ENCODE data around the gene WDR90. TPM values are rescaled to one million over a fixed set of nuclear protein-coding genes. Genes with fewer than 3 reads are reported as not detected.
A peak's percentile ranks its signal among the peaks of the same experiment; 100 is the strongest.

WDR90 gene
- polyA plus RNA-seq, 3 donors = 0.13 to 16.5 (median 1.1) TPM

DNA sequence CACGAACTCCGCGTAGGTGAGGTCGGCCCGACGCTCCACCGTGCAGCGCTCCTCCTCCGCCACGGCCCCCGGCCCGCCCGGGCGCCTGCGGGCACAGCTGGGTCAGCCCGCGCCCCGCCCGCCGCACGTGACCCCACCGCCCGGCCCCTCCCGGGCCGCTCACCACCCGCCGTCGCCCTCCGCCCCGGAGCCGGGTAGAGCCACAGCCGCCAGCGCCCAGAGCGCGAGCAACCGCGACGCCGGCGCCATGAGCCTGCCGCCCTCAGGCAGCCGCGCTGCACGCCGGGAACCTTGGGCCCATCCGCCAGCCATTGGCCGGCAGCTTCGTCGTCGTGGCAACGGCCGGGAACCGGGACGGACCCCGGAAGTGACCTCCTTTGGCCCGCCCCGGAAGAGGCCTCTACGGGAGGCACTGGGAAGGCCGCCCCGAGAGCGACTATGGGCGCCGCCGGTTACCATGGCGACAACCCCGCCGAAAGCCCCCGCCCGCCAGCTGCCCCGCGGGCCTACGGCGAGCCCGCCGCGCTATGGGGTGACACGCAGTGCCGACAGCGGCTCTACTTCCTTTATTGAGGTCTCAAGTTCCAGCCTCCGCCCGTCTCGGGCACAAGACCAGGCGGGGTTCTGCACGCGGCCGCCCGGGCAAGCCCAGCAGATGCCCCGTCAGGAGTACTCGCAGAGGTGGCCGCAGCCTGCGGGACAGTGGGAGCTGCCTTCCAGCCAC lies 35.1 kb downstream of the WDR90 start, which contains the start of gene JMJD8:
TSS of gene JMJD8 (minus strand) at position 264 of the 724 bp plus-strand sequence. CDS start at position 249, 15 bp downstream.
- Mint-ChIP-seq H3K4me3 (peak within 1 kb of the TSS; percentile 73 to 79), H3K4me1 (peaks cover 30% of the 10 kb centered on the region), H3K9me3 (no peaks in the 10 kb centered on the region), H3K36me3 (peaks cover 26 to 39% of the 10 kb centered on the region in 2 donors), H3K27me3 (ENCODE audit: low read depth in 3 of 3) (peaks cover 0 to 2% (median 0%) of the 10 kb centered on the region in 3 donors), H3K27ac (peak within 1 kb of the TSS; percentile 54 to 90 (median 88))
- peak; percentile 94 to 97 (median 97) for DNase-seq
- WGBS (ENCODE audit: insufficient coverage) = 1% methylated on average over 91 of the region's 91 CpGs
- no peaks in the 10 kb centered on the region for H3K27me3 ChIP-seq (ENCODE audit: control insufficient read depth in 2 of 2, insufficient read depth in 2 of 2, low read length in 2 of 2)
- peak within 1 kb of the TSS; percentile 48 to 69 for H3K27ac ChIP-seq (ENCODE audit: low read depth in 1 of 2, low read length in 2 of 2)
- H3K9me3 ChIP-seq (replicated peaks in 1 of 2; ENCODE audit: control insufficient read depth in 1 of 2, insufficient read depth in 1 of 2, low read length in 2 of 2) = no peaks in the 10 kb centered on the region
- H3K4me2 ChIP-seq (replicated peaks; ENCODE audit: extremely low read depth, low read length, poor library complexity, severe bottlenecking) = peak within 1 kb of the TSS; percentile 86
- peak within 1 kb of the TSS; percentile 41 to 78 (median 52) for H3K4me3 ChIP-seq (replicated peaks in 1 of 3; ENCODE audit: low read depth in 2 of 3, low read length in 3 of 3)
- TF ChIP-seq, protein P1, sequence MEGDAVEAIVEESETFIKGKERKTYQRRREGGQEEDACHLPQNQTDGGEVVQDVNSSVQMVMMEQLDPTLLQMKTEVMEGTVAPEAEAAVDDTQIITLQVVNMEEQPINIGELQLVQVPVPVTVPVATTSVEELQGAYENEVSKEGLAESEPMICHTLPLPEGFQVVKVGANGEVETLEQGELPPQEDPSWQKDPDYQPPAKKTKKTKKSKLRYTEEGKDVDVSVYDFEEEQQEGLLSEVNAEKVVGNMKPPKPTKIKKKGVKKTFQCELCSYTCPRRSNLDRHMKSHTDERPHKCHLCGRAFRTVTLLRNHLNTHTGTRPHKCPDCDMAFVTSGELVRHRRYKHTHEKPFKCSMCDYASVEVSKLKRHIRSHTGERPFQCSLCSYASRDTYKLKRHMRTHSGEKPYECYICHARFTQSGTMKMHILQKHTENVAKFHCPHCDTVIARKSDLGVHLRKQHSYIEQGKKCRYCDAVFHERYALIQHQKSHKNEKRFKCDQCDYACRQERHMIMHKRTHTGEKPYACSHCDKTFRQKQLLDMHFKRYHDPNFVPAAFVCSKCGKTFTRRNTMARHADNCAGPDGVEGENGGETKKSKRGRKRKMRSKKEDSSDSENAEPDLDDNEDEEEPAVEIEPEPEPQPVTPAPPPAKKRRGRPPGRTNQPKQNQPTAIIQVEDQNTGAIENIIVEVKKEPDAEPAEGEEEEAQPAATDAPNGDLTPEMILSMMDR (IDR thresholded peaks at IDR 0.05) = no peak
- peak within 1 kb of the TSS; percentile 76 for H2AFZ ChIP-seq (ENCODE audit: insufficient read depth, low read depth, low read length, poor library complexity, severe bottlenecking)
- H4K20me1 ChIP-seq (ENCODE audit: insufficient read depth, low read length) = peaks cover 36% of the 10 kb centered on the region
- H3K4me1 ChIP-seq (ENCODE audit: control insufficient read depth in 1 of 2, insufficient read depth in 2 of 2, low read length in 2 of 2) = peaks cover 41 to 66% of the 10 kb centered on the region in 2 donors
- intact Hi-C loops (cut with micrococcal nuclease) = loop anchor here (5.0 kb wide), 2 partner anchors 47 to 97 kb away; partner anchors contain the start of gene METTL26 (in 1 of the 2)
- H3K9ac ChIP-seq (ENCODE audit: insufficient read depth, low read length, poor library complexity, severe bottlenecking) = peak within 1 kb of the TSS; percentile 57
- H3K79me2 ChIP-seq (ENCODE audit: insufficient read depth, low read length) = peaks cover 33% of the 10 kb centered on the region
- peaks cover 20 to 21% of the 10 kb centered on the region in 2 donors for H3K36me3 ChIP-seq (replicated peaks in 1 of 2; ENCODE audit: control insufficient read depth in 1 of 2, insufficient read depth in 2 of 2, low read length in 2 of 2)

DNA sequence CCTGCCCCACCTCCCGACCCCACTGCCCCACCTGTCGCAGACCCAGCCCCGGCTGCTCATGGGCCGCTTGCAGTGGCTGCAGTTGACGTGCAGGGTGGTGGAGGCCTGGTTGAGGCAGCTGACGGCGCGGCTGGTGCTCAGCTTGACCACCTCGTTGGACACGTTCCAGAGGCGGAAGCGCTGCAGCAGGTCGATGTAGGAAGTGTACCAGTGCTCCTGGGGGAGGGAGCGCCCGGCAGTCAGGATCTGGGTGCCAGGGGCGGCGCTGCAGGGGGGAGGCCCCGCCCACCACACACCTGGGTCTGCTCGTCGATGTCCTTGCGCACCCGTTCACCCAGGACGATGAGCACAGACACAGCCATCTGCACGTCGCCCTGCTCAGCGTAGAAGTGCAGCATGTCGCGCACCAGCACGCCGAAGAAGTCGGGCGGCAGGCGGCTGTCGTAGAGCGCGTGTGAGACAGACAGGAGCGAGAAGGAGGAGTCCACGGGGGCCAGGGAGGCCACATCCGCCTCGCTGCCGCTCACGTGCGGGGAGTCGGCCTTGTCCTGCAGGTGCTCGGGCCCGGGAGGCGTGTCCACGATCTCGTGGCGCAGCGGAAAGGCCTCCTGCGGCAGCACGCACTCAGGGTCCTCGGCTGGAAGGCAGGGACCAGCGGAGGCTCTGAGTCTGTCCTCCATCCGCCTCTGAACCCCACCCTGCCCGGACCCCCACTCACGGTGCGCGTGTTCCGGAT lies 36.0 kb downstream of the WDR90 start:
- H3K9ac ChIP-seq (ENCODE audit: insufficient read depth, low read length, poor library complexity, severe bottlenecking) = no peak overlapping the region
- H3K4me1 ChIP-seq (ENCODE audit: control insufficient read depth in 1 of 2, insufficient read depth in 2 of 2, low read length in 2 of 2) = peaks cover 45 to 67% of the 10 kb centered on the region in 2 donors
- no peaks in the 10 kb centered on the region for H3K27me3 ChIP-seq (ENCODE audit: control insufficient read depth in 2 of 2, insufficient read depth in 2 of 2, low read length in 2 of 2)
- TF ChIP-seq, protein P1 (IDR thresholded peaks at IDR 0.05) = no peak
- Mint-ChIP-seq H3K36me3 (peaks cover 26 to 39% of the 10 kb centered on the region in 2 donors), H3K9me3 (no peaks in the 10 kb centered on the region), H3K27ac (peak overlapping the region in 3 of 7 donors; percentile 19 to 55 (median 50)), H3K4me3 (no peak overlapping the region), H3K27me3 (ENCODE audit: low read depth in 3 of 3) (no peaks in the 10 kb centered on the region), H3K4me1 (peaks cover 33% of the 10 kb centered on the region)
- peaks cover 33% of the 10 kb centered on the region for H3K79me2 ChIP-seq (ENCODE audit: insufficient read depth, low read length)
- intact Hi-C loops (cut with micrococcal nuclease) = loop anchor here (5.0 kb wide), 2 partner anchors 48 to 98 kb away; partner anchors contain the start of gene METTL26 (in 1 of the 2)
- H2AFZ ChIP-seq (ENCODE audit: insufficient read depth, low read depth, low read length, poor library complexity, severe bottlenecking) = no peak overlapping the region
- no peak overlapping the region for H3K4me3 ChIP-seq (replicated peaks in 1 of 3; ENCODE audit: low read depth in 2 of 3, low read length in 3 of 3)
- H4K20me1 ChIP-seq (ENCODE audit: insufficient read depth, low read length) = peaks cover 36% of the 10 kb centered on the region
- peak overlapping the region; percentile 86 for H3K4me2 ChIP-seq (replicated peaks; ENCODE audit: extremely low read depth, low read length, poor library complexity, severe bottlenecking)
- 94% methylated on average over 60 of the region's 61 CpGs for WGBS (ENCODE audit: insufficient coverage)
- DNase-seq = no peak
- no peak overlapping the region for H3K27ac ChIP-seq (ENCODE audit: low read depth in 1 of 2, low read length in 2 of 2)
- H3K36me3 ChIP-seq (replicated peaks in 1 of 2; ENCODE audit: control insufficient read depth in 1 of 2, insufficient read depth in 2 of 2, low read length in 2 of 2) = peaks cover 20 to 21% of the 10 kb centered on the region in 2 donors
- H3K9me3 ChIP-seq (replicated peaks in 1 of 2; ENCODE audit: control insufficient read depth in 1 of 2, insufficient read depth in 1 of 2, low read length in 2 of 2) = no peaks in the 10 kb centered on the region
